Naive thymus-derived CD8-positive, alpha-beta T cell (primary cell): ENCODE results near the gene TMEM235. TPM values are rescaled to one million over a fixed set of nuclear protein-coding genes. Genes with fewer than 3 reads are reported as not detected.

Source experiments
- polyA plus RNA-seq, 3 donors: library from polyadenylated mRNA; unstranded; fragments of 300-500 nt; fragmentation: Illumina TruSeq; gene quantifications; one replicate each; pipeline ENCODE4 v1.2.3, GENCODE V29; 2021
- total RNA-seq, 8 experiments: library from RNA in 2 of 8; stranded (reverse) in 2 of 8; gene quantifications; one replicate each; pipeline ENCODE4 v1.2.3 and lab custom pipeline; 2021 to 2026

The TMEM235 gene
- total and polyA plus RNA-seq, 5 experiments from 2014 or later, result not detected

Other genes starting within 250 kb of the TMEM235 start
- 100 to 1,000 TPM; 809 to 819 TPM for gene TMC6, start 102.9 kb upstream of the TMEM235 start, total RNA-seq
- 100 to 1,000 TPM; 186 to 253 (median 209) TPM for gene TMC6, start 102.9 kb upstream of the TMEM235 start, polyA plus RNA-seq
- gene TMC8, start 100.9 kb upstream of the TMEM235 start, total RNA-seq, result 100 to 1,000 TPM; 367 to 370 TPM
- 100 to 1,000 TPM in 1 of 3 donors, 10 to 100 TPM in 2; 62.5 to 141 (median 72.9) TPM for gene TMC8, start 100.9 kb upstream of the TMEM235 start, polyA plus RNA-seq
- gene C17orf99, start 85.2 kb upstream of the TMEM235 start, total RNA-seq, result under 1 TPM in 1 of 2 experiments, not detected in 1; 0.60 TPM
- gene C17orf99, start 85.2 kb upstream of the TMEM235 start, polyA plus RNA-seq, result not detected
- 10 to 100 TPM; 58.1 to 66.6 TPM for gene SYNGR2, start 63.0 kb upstream of the TMEM235 start, total RNA-seq
- 100 to 1,000 TPM in 1 of 3 donors, 10 to 100 TPM in 2; 88.4 to 108 (median 92.1) TPM for gene SYNGR2, start 63.0 kb upstream of the TMEM235 start, polyA plus RNA-seq
- not detected for gene TK1, start 44.6 kb upstream of the TMEM235 start, total RNA-seq
- gene TK1, start 44.6 kb upstream of the TMEM235 start, polyA plus RNA-seq, result 1 to 10 TPM in 1 of 3 donors, under 1 TPM in 1, not detected in 1; 0.18 to 1.1 TPM
- gene AFMID, start 44.3 kb upstream of the TMEM235 start, total RNA-seq, result 1 to 10 TPM; 1.8 to 2.4 TPM
- gene AFMID, start 44.3 kb upstream of the TMEM235 start, polyA plus RNA-seq, result 1 to 10 TPM in 2 of 3 donors, under 1 TPM in 1; 0.41 to 1.7 (median 1.6) TPM
- under 1 TPM in 1 of 2 experiments, not detected in 1; 0.30 TPM for gene BIRC5, start 17.4 kb upstream of the TMEM235 start, total RNA-seq
- not detected for gene BIRC5, start 17.4 kb upstream of the TMEM235 start, polyA plus RNA-seq
- gene SOCS3, start 128.4 kb downstream of the TMEM235 start, total RNA-seq, result 1 to 10 TPM in 1 of 2 experiments, under 1 TPM in 1; 0.86 to 1.0 TPM
- gene SOCS3, start 128.4 kb downstream of the TMEM235 start, polyA plus RNA-seq, result 10 to 100 TPM; 21.2 to 43.9 (median 37.3) TPM
- gene PGS1, start 147.0 kb downstream of the TMEM235 start, total RNA-seq, result 10 to 100 TPM; 72.5 to 73.4 TPM
- gene PGS1, start 147.0 kb downstream of the TMEM235 start, polyA plus RNA-seq, result 10 to 100 TPM; 24.3 to 46.6 (median 32.7) TPM